GM10248 (cell line): ENCODE data around the gene ALDH4A1.

Source experiments
- CTCF ChIA-PET: fragments of 300-600 bp; sonication (Branson Sonifier 250); formaldehyde crosslinking; extraction: SDS; loops from one replicate; lab custom pipeline; 2021; ENCODE audit warnings: antibody characterized with exemption; lab: Yijun Ruan, JAX
- POLR2A ChIA-PET: fragments of 350-650 bp; sonication (Branson Sonifier 250); formaldehyde crosslinking; extraction: SDS; loops from one replicate; lab custom pipeline; 2020; ENCODE audit warnings: antibody characterized with exemption; lab: Yijun Ruan, JAX
- DNase-seq: peaks from one replicate; pipeline ENCODE4 v3.0.0; 2012; ENCODE audit errors: extremely low spot score
- CTCF ChIP-seq: IDR thresholded peaks from 2 replicates; pipeline ENCODE4 v1.5.1; 2012; ENCODE audit warnings: mild to moderate bottlenecking, low read depth; ENCODE audit errors: extremely low read depth, missing control alignments, control extremely low read depth

ALDH4A1 gene

GRCh38 chr1:18940303-18941020, 38.1 kb upstream of the ALDH4A1 start:
- TF ChIP-seq CTCF, result no peak
- no peak for DNase-seq
- CTCF ChIA-PET, result interaction anchor here (0.8 to 4.4 kb wide), 7 partner anchors 10 to 27 kb away, joined by 3 to 18 read pairs (median 3); no protein-coding TSS in a partner anchor
- POLR2A ChIA-PET, result interaction anchor here (1.8 kb wide), 1 partner anchor 10 kb away, joined by 5 read pairs; no protein-coding TSS in a partner anchor

GRCh38 chr1:18939398-18940302, 37.3 kb upstream of the ALDH4A1 start:
- POLR2A ChIA-PET, result interaction anchor here (1.8 kb wide), 1 partner anchor 11 kb away, joined by 5 read pairs; no protein-coding TSS in a partner anchor
- TF ChIP-seq CTCF, result no peak
- no peak for DNase-seq

GRCh38 chr1:18938707-18939070, 36.3 kb upstream of the ALDH4A1 start:
- POLR2A ChIA-PET, result interaction anchor here (1.4 kb wide), 1 partner anchor 9 kb away, joined by 5 read pairs; no protein-coding TSS in a partner anchor
- TF ChIP-seq CTCF, result no peak
- no peak for DNase-seq
- CTCF ChIA-PET, result interaction anchor here (1.1 to 4.4 kb wide), 4 partner anchors 12 to 31 kb away, joined by 3 to 18 read pairs (median 4); no protein-coding TSS in a partner anchor

More at GRCh38 chr1:18939398-18940302, 37.3 kb upstream of the ALDH4A1 start:
- CTCF ChIA-PET, result interaction anchor here (0.8 to 4.4 kb wide), 8 partner anchors 11 to 32 kb away, joined by 3 to 18 read pairs (median 4); no protein-coding TSS in a partner anchor

GRCh38 chr1:18938008-18938706, 35.8 kb upstream of the ALDH4A1 start:
- POLR2A ChIA-PET, result interaction anchor here (1.4 kb wide), 1 partner anchor 8 kb away, joined by 5 read pairs; no protein-coding TSS in a partner anchor
- no peak for DNase-seq
- CTCF ChIA-PET, result interaction anchor here (1.1 to 4.4 kb wide), 4 partner anchors 12 to 30 kb away, joined by 3 to 18 read pairs (median 4); no protein-coding TSS in a partner anchor

GRCh38 chr1:18937539-18937938, 35.2 kb upstream of the ALDH4A1 start:
- POLR2A ChIA-PET, result interaction anchor here (1.4 kb wide), 1 partner anchor 8 kb away, joined by 5 read pairs; no protein-coding TSS in a partner anchor
- no peak for TF ChIP-seq CTCF
- DNase-seq, result no peak
- CTCF ChIA-PET, result interaction anchor here (1.2 kb wide), 1 partner anchor 25 kb away, joined by 3 read pairs; no protein-coding TSS in a partner anchor

More at GRCh38 chr1:18938008-18938706, 35.8 kb upstream of the ALDH4A1 start:
- no peak for TF ChIP-seq CTCF
